Fibroblast of lung (primary cell): Measurements from ENCODE around the gene SCGN. TPM values are rescaled to one million over a fixed set of nuclear protein-coding genes. Genes with fewer than 3 reads are reported as not detected.

Source experiments
- DNase-seq, 2 donors: peaks; one replicate each; pipeline versions ENCODE4 v3.0.0 to v3.0.0-alpha.2; 2010; ENCODE audit warnings: low read depth in 2 of 2
- H2AFZ ChIP-seq: 2 replicates; pipeline ENCODE4 v1.5.1; 2012; ENCODE audit warnings: low read length, control low read depth, inconsistent platforms
- H3K27ac ChIP-seq: 2 replicates; pipeline ENCODE4 v1.5.1; 2011; ENCODE audit warnings: low read length, control low read depth; ENCODE audit not compliant: insufficient read depth
- H3K27me3 ChIP-seq: 2 replicates; pipeline ENCODE4 v1.5.1; 2011; ENCODE audit warnings: mild to moderate bottlenecking, low read length; ENCODE audit not compliant: control insufficient read depth, insufficient read depth
- H3K36me3 ChIP-seq: 2 replicates; pipeline ENCODE4 v1.5.1; 2011; ENCODE audit warnings: low read length; ENCODE audit not compliant: control insufficient read depth, insufficient read depth
- H3K4me1 ChIP-seq: 2 replicates; pipeline ENCODE4 v1.5.1; 2011; ENCODE audit warnings: low read length; ENCODE audit not compliant: control insufficient read depth, insufficient read depth; ENCODE audit errors: extremely low read depth
- H3K4me2 ChIP-seq: 2 replicates; pipeline ENCODE4 v1.5.1; 2011; ENCODE audit warnings: low read length, control low read depth; ENCODE audit not compliant: insufficient read depth; ENCODE audit errors: extremely low read depth
- H3K4me3 ChIP-seq, 4 experiments: fragments of 200-600 bp in 1 of 4; sonication (generic) in 1 of 4; replicated peaks in 1 of 4; 2 replicates each; pipeline ENCODE4 v1.5.1; 2011 to 2016; ENCODE audit warnings: low read length in 4 of 4, low read depth in 3 of 4, mild to moderate bottlenecking in 3 of 4, control low read depth in 2 of 4, inconsistent platforms in 1 of 4, mixed read lengths in 1 of 4; ENCODE audit not compliant: insufficient read depth in 1 of 4; ENCODE audit errors: control extremely low read depth in 1 of 4
- H3K79me2 ChIP-seq: 2 replicates; pipeline ENCODE4 v1.5.1; 2012; ENCODE audit warnings: mild to moderate bottlenecking, low read length, inconsistent platforms; ENCODE audit not compliant: control insufficient read depth, insufficient read depth
- H3K9ac ChIP-seq: 2 replicates; pipeline ENCODE4 v1.5.1; 2011; ENCODE audit warnings: mild to moderate bottlenecking, low read length, control low read depth; ENCODE audit not compliant: insufficient read depth
- H3K9me3 ChIP-seq: 2 replicates; pipeline ENCODE4 v1.5.1; 2012; ENCODE audit warnings: low read depth, low read length; ENCODE audit not compliant: control insufficient read depth, insufficient read depth
- H4K20me1 ChIP-seq: 2 replicates; pipeline ENCODE4 v1.5.1; 2011; ENCODE audit warnings: low read length; ENCODE audit not compliant: control insufficient read depth, insufficient read depth; ENCODE audit errors: extremely low read depth
- EZH2 ChIP-seq: IDR thresholded peaks from 2 replicates; pipeline ENCODE4 v1.5.1; 2012; ENCODE audit warnings: low read length, control low read depth, mild to moderate bottlenecking; ENCODE audit errors: missing control alignments
- polyA plus RNA-seq, 2 donors: library from polyadenylated mRNA; depleted of rRNA in 1 of 2; stranded (reverse) in 1 of 2; unstranded in 1 of 2; fragments of >200 nt; gene quantifications; 2 replicates each; pipeline ENCODE4 v1.2.1, GENCODE V29; 2011 to 2012; ENCODE audit warnings: missing spikeins in 1 of 2
- total RNA-seq: library from RNA; depleted of rRNA; stranded (reverse); fragments of >200 nt; gene quantifications from 2 replicates; pipeline ENCODE4 v1.2.1, GENCODE V29; 2014
- TF ChIP-seq, protein P1 (sequence below), 2 donors: IDR thresholded peaks in 1 of 2; conservative IDR thresholded peaks in 1 of 2; 1 replicate in 1 of 2; 2 replicates in 1 of 2; pipeline ENCODE4 v1.5.1; 2011 to 2012; ENCODE audit warnings: low read length in 2 of 2, control low read depth in 1 of 2, inconsistent platforms in 1 of 2, low read depth in 1 of 2, mild to moderate bottlenecking in 1 of 2

SCGN gene
- total and polyA plus RNA-seq, 2 donors (not counting 1 experiment from before 2014, with no cell fraction given) = not detected

DNA sequence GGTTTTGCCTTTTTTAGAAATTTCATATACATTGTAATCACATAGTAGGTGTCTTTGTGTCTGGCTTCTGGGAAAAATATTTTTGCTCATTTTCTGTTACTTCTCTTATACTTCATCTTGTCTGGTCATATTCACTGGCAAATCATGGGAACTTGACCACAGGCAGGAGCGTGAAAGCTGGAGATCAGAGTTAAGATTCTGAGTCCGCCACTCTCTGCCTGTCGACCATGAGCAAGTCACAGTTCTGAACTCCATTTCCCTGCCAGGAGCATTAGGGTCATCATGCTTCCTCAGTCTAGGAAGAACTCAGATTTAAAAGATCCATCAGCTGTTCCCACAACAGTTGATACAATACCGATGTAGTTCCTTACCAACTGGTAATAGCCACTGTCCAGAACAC is 12.4 kb upstream of the SCGN start:
- H4K20me1 ChIP-seq = no peaks in the 10 kb centered on the region
- no peaks in the 10 kb centered on the region for H3K79me2 ChIP-seq
- no peaks in the 10 kb centered on the region for H3K4me1 ChIP-seq
- no peak overlapping the region for H3K4me2 ChIP-seq
- H3K27me3 ChIP-seq = no peaks in the 10 kb centered on the region
- DNase-seq = no peak
- no peak for TF ChIP-seq EZH2
- TF ChIP-seq, protein P1, sequence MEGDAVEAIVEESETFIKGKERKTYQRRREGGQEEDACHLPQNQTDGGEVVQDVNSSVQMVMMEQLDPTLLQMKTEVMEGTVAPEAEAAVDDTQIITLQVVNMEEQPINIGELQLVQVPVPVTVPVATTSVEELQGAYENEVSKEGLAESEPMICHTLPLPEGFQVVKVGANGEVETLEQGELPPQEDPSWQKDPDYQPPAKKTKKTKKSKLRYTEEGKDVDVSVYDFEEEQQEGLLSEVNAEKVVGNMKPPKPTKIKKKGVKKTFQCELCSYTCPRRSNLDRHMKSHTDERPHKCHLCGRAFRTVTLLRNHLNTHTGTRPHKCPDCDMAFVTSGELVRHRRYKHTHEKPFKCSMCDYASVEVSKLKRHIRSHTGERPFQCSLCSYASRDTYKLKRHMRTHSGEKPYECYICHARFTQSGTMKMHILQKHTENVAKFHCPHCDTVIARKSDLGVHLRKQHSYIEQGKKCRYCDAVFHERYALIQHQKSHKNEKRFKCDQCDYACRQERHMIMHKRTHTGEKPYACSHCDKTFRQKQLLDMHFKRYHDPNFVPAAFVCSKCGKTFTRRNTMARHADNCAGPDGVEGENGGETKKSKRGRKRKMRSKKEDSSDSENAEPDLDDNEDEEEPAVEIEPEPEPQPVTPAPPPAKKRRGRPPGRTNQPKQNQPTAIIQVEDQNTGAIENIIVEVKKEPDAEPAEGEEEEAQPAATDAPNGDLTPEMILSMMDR (conservative IDR thresholded peaks at IDR 0.05 in 1 of 2, IDR thresholded peaks at IDR 0.05 in 1 of 2; ENCODE audit: low read depth in 1 of 2, low read length in 2 of 2) = no peak
- no peak overlapping the region for H2AFZ ChIP-seq
- no peak overlapping the region for H3K9ac ChIP-seq
- H3K4me3 ChIP-seq = no peak overlapping the region
- no peaks in the 10 kb centered on the region for H3K9me3 ChIP-seq
- H3K27ac ChIP-seq = no peak overlapping the region
- H3K36me3 ChIP-seq = no peaks in the 10 kb centered on the region

DNA sequence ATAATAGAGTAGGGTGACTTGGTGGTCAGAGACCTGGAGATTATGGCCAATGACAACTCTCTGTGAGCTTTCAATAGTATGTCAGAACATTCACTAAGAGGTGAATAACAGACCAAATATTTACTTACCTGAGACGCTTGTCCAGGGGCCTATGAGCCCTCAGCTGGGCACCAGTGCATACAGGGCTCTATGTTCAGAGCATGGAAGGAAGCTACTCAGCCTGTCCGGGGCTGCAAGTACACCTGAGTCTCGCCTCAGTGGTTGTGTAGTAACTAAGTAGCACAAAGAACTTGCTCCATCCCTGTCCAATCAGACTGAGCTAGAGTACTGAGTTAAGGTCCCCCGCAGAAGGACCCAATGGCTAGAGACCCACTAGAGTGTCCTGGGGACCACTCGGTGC is 11.6 kb upstream of the SCGN start:
- no peak overlapping the region for H2AFZ ChIP-seq
- no peaks in the 10 kb centered on the region for H3K79me2 ChIP-seq
- H3K4me2 ChIP-seq = no peak overlapping the region
- no peak overlapping the region for H3K9ac ChIP-seq
- no peaks in the 10 kb centered on the region for H4K20me1 ChIP-seq
- H3K9me3 ChIP-seq = no peaks in the 10 kb centered on the region
- TF ChIP-seq, protein P1 (conservative IDR thresholded peaks at IDR 0.05 in 1 of 2, IDR thresholded peaks at IDR 0.05 in 1 of 2; ENCODE audit: low read depth in 1 of 2, low read length in 2 of 2) = no peak
- no peak for TF ChIP-seq EZH2
- no peak overlapping the region for H3K4me3 ChIP-seq
- no peaks in the 10 kb centered on the region for H3K36me3 ChIP-seq
- H3K27ac ChIP-seq = no peak overlapping the region
- no peak for DNase-seq
- H3K27me3 ChIP-seq = no peaks in the 10 kb centered on the region
- H3K4me1 ChIP-seq = no peaks in the 10 kb centered on the region

DNA sequence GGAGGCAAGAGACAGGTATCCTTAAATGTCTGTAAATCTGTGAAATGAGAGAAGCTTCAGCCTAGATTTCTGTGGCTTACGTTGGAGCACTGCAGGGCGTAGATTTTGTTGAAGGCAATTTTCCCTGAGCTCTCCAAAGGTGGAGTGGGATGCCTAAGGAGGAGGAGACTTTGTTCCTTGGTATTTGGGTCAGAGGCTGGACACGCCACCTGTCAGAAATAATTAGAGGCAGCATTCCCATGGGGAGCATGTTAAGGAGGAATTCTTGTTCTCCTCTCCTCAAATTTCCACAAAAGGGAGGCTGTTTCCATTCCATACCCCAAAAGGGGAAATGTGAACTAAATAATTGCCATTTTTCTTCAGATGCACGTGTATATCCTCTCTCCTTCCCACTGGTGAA is 11.1 kb upstream of the SCGN start:
- H3K36me3 ChIP-seq = no peaks in the 10 kb centered on the region
- no peak overlapping the region for H3K27ac ChIP-seq
- H2AFZ ChIP-seq = no peak overlapping the region
- H3K9ac ChIP-seq = no peak overlapping the region
- no peak overlapping the region for H3K4me2 ChIP-seq
- no peak overlapping the region for H3K4me3 ChIP-seq
- no peaks in the 10 kb centered on the region for H4K20me1 ChIP-seq
- TF ChIP-seq, protein P1 (conservative IDR thresholded peaks at IDR 0.05 in 1 of 2, IDR thresholded peaks at IDR 0.05 in 1 of 2; ENCODE audit: low read depth in 1 of 2, low read length in 2 of 2) = no peak
- no peak for TF ChIP-seq EZH2
- DNase-seq = no peak
- H3K4me1 ChIP-seq = no peaks in the 10 kb centered on the region
- H3K79me2 ChIP-seq = no peaks in the 10 kb centered on the region
- H3K9me3 ChIP-seq = no peaks in the 10 kb centered on the region
- no peaks in the 10 kb centered on the region for H3K27me3 ChIP-seq
